Suprapubic skin (tissue), 4 donors: ENCODE data around the gene CHN2. TPM values are rescaled to one million over a fixed set of nuclear protein-coding genes. Genes with fewer than 3 reads are reported as not detected.

Experiments used
- DNase-seq, 2 donors: peaks; one replicate each; pipeline ENCODE4 v3.0.0-alpha.2; 2019; ENCODE audit warnings: low spot score in 2 of 2
- H3K27ac ChIP-seq: fragments of 200-600 bp; sonication (generic); one replicate; pipeline ENCODE4 v1.5.1; 2019
- H3K27me3 ChIP-seq: fragments of 200-600 bp; sonication (generic); one replicate; pipeline ENCODE4 v1.5.1; 2019
- H3K36me3 ChIP-seq: fragments of 200-600 bp; sonication (generic); one replicate; pipeline ENCODE4 v1.5.1; 2019
- H3K4me1 ChIP-seq: fragments of 200-600 bp; sonication (generic); one replicate; pipeline ENCODE4 v1.5.1; 2019
- H3K4me3 ChIP-seq: fragments of 200-600 bp; sonication (generic); one replicate; pipeline ENCODE4 v1.5.1; 2019; ENCODE audit warnings: mild to moderate bottlenecking
- H3K9me3 ChIP-seq: fragments of 200-600 bp; sonication (generic); one replicate; pipeline ENCODE4 v1.5.1; 2019
- EP300 ChIP-seq: sonication (generic); formaldehyde crosslinking; IDR thresholded peaks from one replicate; pipeline ENCODE4 v1.6.1; 2017; ENCODE audit warnings: antibody characterized with exemption
- POLR2A ChIP-seq, 2 donors: fragments of 450-650 bp; IDR thresholded peaks; one replicate each; pipeline ENCODE4 v1.6.1; 2017; ENCODE audit warnings: antibody characterized with exemption in 2 of 2, mild to moderate bottlenecking in 2 of 2, moderate library complexity in 2 of 2
- POLR2AphosphoS5 ChIP-seq, 3 donors: sonication (generic); formaldehyde crosslinking; IDR thresholded peaks; one replicate each; pipeline ENCODE4 v1.6.1; 2017; ENCODE audit warnings: antibody characterized with exemption in 3 of 3
- WGBS: methylation state at CpG from one replicate; pipeline ENCODE4 v1.1.5; 2018; 5-methylcytosine and 5-hydroxymethylcytosine counted together
- total RNA-seq, 4 donors: library from RNA; depleted of rRNA; stranded (reverse); fragments of >200 nt; gene quantifications; one replicate each; pipeline ENCODE4 v1.1.0, GENCODE V29; 2016
- TF ChIP-seq, protein P1 (sequence below), 2 donors: fragments of 200-600 bp in 1 of 2; fragments of 450-650 bp in 1 of 2; sonication (generic) in 1 of 2; IDR thresholded peaks; one replicate each; pipeline ENCODE4 v1.5.1; 2016 to 2019; ENCODE audit warnings: antibody characterized with exemption in 2 of 2, mild to moderate bottlenecking in 1 of 2, moderate library complexity in 1 of 2

Gene CHN2
- total RNA-seq, 4 donors from 2014 or later: 3.3 to 9.6 (median 6.2) TPM

DNA sequence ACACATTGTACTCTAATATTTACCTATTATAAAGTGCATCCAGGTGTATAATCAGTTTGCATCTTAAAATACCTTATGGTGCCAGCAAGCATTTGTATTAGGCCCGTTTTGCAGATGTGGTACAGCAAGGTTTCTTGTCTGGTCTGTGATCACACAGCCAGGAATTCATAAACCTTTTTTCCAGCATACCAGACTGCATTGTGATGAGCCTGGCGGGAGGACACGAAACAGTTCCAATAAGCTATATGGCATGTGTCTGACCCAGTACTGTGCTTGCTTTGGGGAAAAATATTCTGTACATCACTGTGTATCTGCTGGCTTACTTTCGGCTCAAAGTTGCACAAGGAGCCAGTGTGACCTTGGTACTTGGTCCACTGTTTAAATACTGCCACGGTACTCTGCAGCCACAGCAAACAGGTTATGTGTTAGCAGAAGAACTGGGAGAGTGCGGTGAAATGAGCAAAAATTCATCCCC lies 36.3 kb downstream of the CHN2 start:
- no peaks in the 10 kb centered on the region for H3K9me3 ChIP-seq
- H3K36me3 ChIP-seq: no peaks in the 10 kb centered on the region
- H3K4me1 ChIP-seq: no peaks in the 10 kb centered on the region
- DNase-seq: no peak
- 87% methylated on average over 6 of the region's 6 CpGs for WGBS
- H3K27me3 ChIP-seq: no peaks in the 10 kb centered on the region
- no peak overlapping the region for H3K27ac ChIP-seq
- TF ChIP-seq POLR2A (IDR thresholded peaks at IDR 0.05) (no peak), POLR2AphosphoS5 (IDR thresholded peaks at IDR 0.05) (no peak), EP300 (no peak)
- TF ChIP-seq, protein P1, sequence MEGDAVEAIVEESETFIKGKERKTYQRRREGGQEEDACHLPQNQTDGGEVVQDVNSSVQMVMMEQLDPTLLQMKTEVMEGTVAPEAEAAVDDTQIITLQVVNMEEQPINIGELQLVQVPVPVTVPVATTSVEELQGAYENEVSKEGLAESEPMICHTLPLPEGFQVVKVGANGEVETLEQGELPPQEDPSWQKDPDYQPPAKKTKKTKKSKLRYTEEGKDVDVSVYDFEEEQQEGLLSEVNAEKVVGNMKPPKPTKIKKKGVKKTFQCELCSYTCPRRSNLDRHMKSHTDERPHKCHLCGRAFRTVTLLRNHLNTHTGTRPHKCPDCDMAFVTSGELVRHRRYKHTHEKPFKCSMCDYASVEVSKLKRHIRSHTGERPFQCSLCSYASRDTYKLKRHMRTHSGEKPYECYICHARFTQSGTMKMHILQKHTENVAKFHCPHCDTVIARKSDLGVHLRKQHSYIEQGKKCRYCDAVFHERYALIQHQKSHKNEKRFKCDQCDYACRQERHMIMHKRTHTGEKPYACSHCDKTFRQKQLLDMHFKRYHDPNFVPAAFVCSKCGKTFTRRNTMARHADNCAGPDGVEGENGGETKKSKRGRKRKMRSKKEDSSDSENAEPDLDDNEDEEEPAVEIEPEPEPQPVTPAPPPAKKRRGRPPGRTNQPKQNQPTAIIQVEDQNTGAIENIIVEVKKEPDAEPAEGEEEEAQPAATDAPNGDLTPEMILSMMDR (IDR thresholded peaks at IDR 0.05): no peak
- H3K4me3 ChIP-seq: no peak overlapping the region

DNA sequence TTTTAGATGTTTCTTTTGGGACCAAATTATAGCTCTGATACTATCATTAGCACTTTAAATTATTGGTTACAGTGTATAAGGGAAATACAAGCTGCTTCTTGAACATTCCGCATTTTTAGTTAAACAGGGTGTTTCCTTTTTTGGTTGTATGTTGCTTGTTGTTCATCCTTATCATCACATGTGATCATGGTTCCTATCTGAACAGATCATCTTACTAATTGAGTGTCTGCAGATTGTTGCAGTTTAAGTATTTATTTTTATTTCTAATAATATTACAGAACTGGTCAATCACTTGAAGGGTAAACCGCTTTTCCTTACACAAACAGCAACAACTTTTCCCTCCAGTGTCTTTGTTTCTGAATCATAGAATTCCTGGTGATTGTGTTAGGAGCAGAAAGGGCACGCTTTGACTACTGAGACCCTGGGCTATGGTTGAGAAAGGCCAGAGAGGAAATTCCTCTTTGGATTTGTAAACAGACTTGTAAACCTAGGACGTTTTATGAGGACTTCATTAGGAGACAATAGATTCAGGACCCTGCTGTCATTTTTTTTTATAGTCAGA lies 37.2 kb downstream of the CHN2 start:
- H3K4me1 ChIP-seq: no peaks in the 10 kb centered on the region
- H3K36me3 ChIP-seq: no peaks in the 10 kb centered on the region
- 68% methylated on average over 4 of the region's 4 CpGs for WGBS
- TF ChIP-seq EP300 (no peak), POLR2AphosphoS5 (IDR thresholded peaks at IDR 0.05) (no peak), POLR2A (IDR thresholded peaks at IDR 0.05) (no peak)
- TF ChIP-seq, protein P1 (IDR thresholded peaks at IDR 0.05): no peak
- no peak overlapping the region for H3K4me3 ChIP-seq
- no peaks in the 10 kb centered on the region for H3K27me3 ChIP-seq
- DNase-seq: no peak
- H3K9me3 ChIP-seq: no peaks in the 10 kb centered on the region
- H3K27ac ChIP-seq: no peak overlapping the region

DNA sequence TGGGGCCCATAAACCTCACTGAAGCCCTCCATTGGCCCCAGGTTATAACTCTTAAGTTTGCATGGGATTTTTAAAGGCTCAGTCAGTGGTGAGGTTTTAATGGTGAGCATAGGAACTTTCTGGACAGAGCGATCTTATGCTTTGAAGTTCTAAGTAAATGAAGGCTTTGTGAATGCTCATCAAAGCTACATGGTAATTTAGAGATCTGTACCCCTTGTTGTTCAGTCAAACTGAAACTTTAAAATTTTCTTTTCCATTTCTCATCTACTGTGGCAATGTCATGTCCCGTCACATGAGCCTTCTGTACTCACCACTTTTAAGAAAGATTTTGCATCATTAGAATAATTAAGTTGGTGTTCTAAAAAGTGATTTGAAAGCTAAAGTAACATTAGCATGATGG lies 39.9 kb downstream of the CHN2 start:
- H3K9me3 ChIP-seq: no peaks in the 10 kb centered on the region
- no peak overlapping the region for H3K4me3 ChIP-seq
- WGBS: 89% methylated on average over 2 of the region's 2 CpGs
- H3K4me1 ChIP-seq: peaks cover 3% of the 10 kb centered on the region
- DNase-seq: no peak
- TF ChIP-seq, protein P1 (IDR thresholded peaks at IDR 0.05): no peak
- TF ChIP-seq EP300 (no peak), POLR2AphosphoS5 (IDR thresholded peaks at IDR 0.05) (no peak), POLR2A (IDR thresholded peaks at IDR 0.05) (no peak)
- no peak overlapping the region for H3K27ac ChIP-seq
- H3K27me3 ChIP-seq: no peaks in the 10 kb centered on the region
- H3K36me3 ChIP-seq: no peaks in the 10 kb centered on the region

DNA sequence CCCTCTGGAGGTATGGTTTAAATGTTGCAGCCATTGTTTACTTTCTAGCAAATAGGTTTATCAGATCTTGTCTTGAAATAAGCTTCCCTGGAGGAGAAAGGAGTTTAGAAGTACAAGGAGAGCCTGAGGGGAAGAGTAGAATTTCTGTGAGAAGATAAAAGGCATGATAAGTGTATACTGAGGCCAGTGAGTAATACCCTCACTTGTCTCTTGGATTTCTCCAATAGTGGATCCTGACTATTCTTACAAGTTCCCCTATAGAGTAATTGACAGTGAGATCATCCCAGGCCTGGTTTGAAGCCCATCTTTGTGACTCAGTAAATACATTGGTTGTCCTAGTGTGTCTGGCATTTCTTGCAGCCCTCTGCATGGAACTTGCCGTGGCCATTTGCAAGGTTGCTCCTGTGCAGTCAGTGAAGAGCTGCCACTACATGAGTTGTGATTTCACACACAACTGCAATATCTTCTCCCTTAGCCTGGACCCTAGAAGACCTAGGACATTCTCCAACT lies 41.6 kb downstream of the CHN2 start:
- WGBS: 94% methylated on average over 1 of the region's 1 CpG
- no peak for TF ChIP-seq EP300
- no peak for TF ChIP-seq POLR2AphosphoS5 (IDR thresholded peaks at IDR 0.05)
- TF ChIP-seq POLR2A (IDR thresholded peaks at IDR 0.05): no peak
- TF ChIP-seq, protein P1 (IDR thresholded peaks at IDR 0.05): no peak
- no peaks in the 10 kb centered on the region for H3K9me3 ChIP-seq
- no peak overlapping the region for H3K27ac ChIP-seq
- H3K36me3 ChIP-seq: no peaks in the 10 kb centered on the region
- no peaks in the 10 kb centered on the region for H3K27me3 ChIP-seq
- H3K4me3 ChIP-seq: no peak overlapping the region
- H3K4me1 ChIP-seq: peaks cover 3% of the 10 kb centered on the region
- DNase-seq: no peak

DNA sequence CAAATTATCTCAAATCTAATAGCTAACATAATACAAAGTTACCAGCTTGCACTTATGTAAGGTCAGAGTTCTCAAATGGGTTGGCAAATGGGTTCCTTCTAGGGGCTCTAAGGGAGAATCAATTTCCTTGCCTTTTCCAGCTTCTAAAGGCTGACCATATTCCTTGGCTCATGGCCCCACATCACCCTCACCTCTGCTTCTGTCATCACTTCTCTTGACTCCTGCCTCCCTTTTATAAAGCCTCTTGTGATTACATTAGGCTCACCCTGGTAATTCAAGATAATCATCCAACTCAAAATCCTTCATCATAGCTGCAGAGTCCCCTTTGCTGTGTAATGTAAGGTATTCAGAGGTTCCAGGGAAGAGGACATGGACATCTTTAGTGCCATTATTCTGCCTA lies 42.1 kb downstream of the CHN2 start:
- DNase-seq: no peak
- Histone ChIP-seq H3K36me3 (no peaks in the 10 kb centered on the region), H3K4me3 (no peak overlapping the region), H3K27me3 (no peaks in the 10 kb centered on the region), H3K9me3 (no peaks in the 10 kb centered on the region), H3K4me1 (peaks cover 3% of the 10 kb centered on the region), H3K27ac (no peak overlapping the region)
- TF ChIP-seq, protein P1 (IDR thresholded peaks at IDR 0.05): no peak
- TF ChIP-seq POLR2AphosphoS5 (IDR thresholded peaks at IDR 0.05): no peak
- no peak for TF ChIP-seq EP300
- TF ChIP-seq POLR2A (IDR thresholded peaks at IDR 0.05): no peak
